HepG2 (cell line): ENCODE data around the gene STAT4. TPM values are rescaled to one million over a fixed set of nuclear protein-coding genes. Genes with fewer than 3 reads are reported as not detected.

Source experiments
- ATAC-seq: fragments of 200-7000 bp; cut with Tn5 transposase; 3 replicates; pipeline ENCODE4 v1.9.1; 2020; ENCODE audit warnings: mild to moderate bottlenecking, moderate library complexity
- BruUV-seq: library from RNA; stranded (reverse); fragments of 400-500 nt; replicated peaks from 2 replicates; lab custom pipeline; 2021; lab: Mats Ljungman, UMichigan
- CTCF ChIA-PET: fragments of 300-600 bp; formaldehyde crosslinking; extraction: SDS; loops from one replicate; lab custom pipeline; 2021; ENCODE audit warnings: low total read pairs, inconsistent platforms, low intra/inter-chr PET ratio; lab: Yijun Ruan, JAX
- POLR2A ChIA-PET: fragments of 350-600 bp; sonication (Branson Sonifier 250); formaldehyde crosslinking; loops from one replicate; lab custom pipeline; 2020; ENCODE audit warnings: antibody characterized with exemption, inconsistent platforms; lab: Yijun Ruan, JAX
- DNase-seq: peaks from one replicate; pipeline ENCODE4 v3.0.0-alpha.2; 2015; ENCODE audit warnings: low spot score
- FAIRE-seq: peaks from 3 replicates; lab custom pipeline; 2011; peaks lifted over from hg19 to GRCh38; lab: Jason Lieb, UNC
- H2AFZ ChIP-seq: one replicate; pipeline ENCODE4 v1.6.1; 2011; ENCODE audit warnings: low read length, inconsistent platforms
- H3K27ac ChIP-seq: fragments of 300-600 bp; 3 replicates; pipeline ENCODE4 v1.8.0; 2011; ENCODE audit warnings: mixed run types, mild to moderate bottlenecking, mixed read lengths, low read length, inconsistent platforms; ENCODE audit not compliant: insufficient read depth; ENCODE audit errors: extremely low read length
- H3K27me3 ChIP-seq, 2 experiments: fragments of 200-600 bp in 1 of 2; 2 replicates in 1 of 2; 3 replicates in 1 of 2; pipeline versions ENCODE4 v1.6.0 to v1.8.0; 2011; ENCODE audit warnings: low read length in 2 of 2, mild to moderate bottlenecking in 2 of 2, moderate library complexity in 2 of 2, inconsistent platforms in 1 of 2; ENCODE audit not compliant: insufficient read depth in 2 of 2, control insufficient read depth in 1 of 2
- H3K36me3 ChIP-seq, 2 experiments: fragments of 200-600 bp in 1 of 2; replicated peaks in 1 of 2; 2 replicates in 1 of 2; 3 replicates in 1 of 2; pipeline versions ENCODE4 v1.5.1 to v1.8.0; 2011; ENCODE audit warnings: low read length in 2 of 2, inconsistent platforms in 1 of 2; ENCODE audit not compliant: insufficient read depth in 2 of 2, control insufficient read depth in 1 of 2
- H3K4me1 ChIP-seq: 2 replicates; pipeline ENCODE4 v1.5.1; 2012; ENCODE audit warnings: low read length, inconsistent platforms; ENCODE audit not compliant: insufficient read depth
- H3K4me2 ChIP-seq: 2 replicates; pipeline ENCODE4 v1.6.0; 2011; ENCODE audit warnings: low read depth, low read length, inconsistent platforms
- H3K4me3 ChIP-seq, 3 experiments: fragments of 200-600 bp in 1 of 3; sonication (generic), shearing (Covaris generic) in 1 of 3; replicated peaks in 1 of 3; 2 replicates each; pipeline ENCODE4 v1.5.1; 2011 to 2016; ENCODE audit warnings: low read length in 3 of 3, inconsistent platforms in 2 of 3, low read depth in 2 of 3, mild to moderate bottlenecking in 2 of 3, control low read depth in 1 of 3, mixed read lengths in 1 of 3; ENCODE audit not compliant: insufficient read depth in 1 of 3
- H3K79me2 ChIP-seq: one replicate; pipeline ENCODE4 v1.6.1; 2011; ENCODE audit warnings: low read length, inconsistent platforms; ENCODE audit not compliant: insufficient read depth
- H3K9ac ChIP-seq: 2 replicates; pipeline ENCODE4 v1.6.0; 2011; ENCODE audit warnings: mild to moderate bottlenecking, low read depth, low read length, inconsistent platforms; ENCODE audit not compliant: insufficient read depth
- H3K9me3 ChIP-seq: 2 replicates; pipeline ENCODE4 v1.5.1; 2012; ENCODE audit warnings: mild to moderate bottlenecking, low read length
- H4K20me1 ChIP-seq: 2 replicates; pipeline ENCODE4 v1.6.0; 2011; ENCODE audit warnings: inconsistent platforms, mild to moderate bottlenecking, low read length, moderate library complexity; ENCODE audit not compliant: insufficient read depth
- CBX1 ChIP-seq: IDR thresholded peaks from one replicate; pipeline ENCODE4 v1.6.1; 2016; ENCODE audit warnings: antibody characterized with exemption, low read depth
- CBX2 ChIP-seq, 2 experiments: fragments of 200-600 bp in 1 of 2; sonication (generic); formaldehyde crosslinking in 1 of 2; IDR thresholded peaks; 2 replicates each; pipeline versions ENCODE4 v1.7.0 to v1.8.1; 2018 to 2022; ENCODE audit warnings: low read depth in 2 of 2, low read length in 1 of 2, mild to moderate bottlenecking in 1 of 2, missing genetic modification reagents in 1 of 2
- FOXP1 ChIP-seq, 2 experiments: fragments of 450-650 bp in 1 of 2; IDR thresholded peaks; 2 replicates each; pipeline ENCODE4 v1.6.1; 2017 to 2018; ENCODE audit warnings: antibody characterized with exemption in 1 of 2
- HMG20B ChIP-seq: conservative IDR thresholded peaks from 2 replicates; pipeline ENCODE4 v1.6.1; 2016; ENCODE audit warnings: missing genetic modification reagents, missing compliant biosample characterization
- HNRNPK ChIP-seq: fragments of 200-400 bp; formaldehyde crosslinking; IDR thresholded peaks from 2 replicates; pipeline ENCODE4 v1.6.1; 2018; ENCODE audit warnings: low read length, low read depth, moderate library complexity, mild to moderate bottlenecking; ENCODE audit not compliant: poor library complexity, severe bottlenecking
- POLR2G ChIP-seq: fragments of 200-400 bp; formaldehyde crosslinking; IDR thresholded peaks from 2 replicates; pipeline ENCODE4 v1.6.1; 2018; ENCODE audit warnings: mild to moderate bottlenecking, low read depth, low read length, moderate library complexity
- RORA ChIP-seq: sonication (generic); formaldehyde crosslinking; IDR thresholded peaks from 2 replicates; pipeline ENCODE4 v1.5.0; 2020; ENCODE audit warnings: mild to moderate bottlenecking, missing genetic modification reagents, moderate library complexity
- SIN3B ChIP-seq: fragments of 150-350 bp; IDR thresholded peaks from 2 replicates; pipeline ENCODE4 v1.6.1; 2014; ENCODE audit warnings: low read length
- SNAI1 ChIP-seq: sonication (generic); formaldehyde crosslinking; IDR thresholded peaks from 2 replicates; pipeline ENCODE4 v1.5.0; 2020; ENCODE audit warnings: mild to moderate bottlenecking, missing genetic modification reagents, borderline replicate concordance
- SYNCRIP ChIP-seq: fragments of 200-400 bp; formaldehyde crosslinking; IDR thresholded peaks from 2 replicates; pipeline ENCODE4 v1.6.1; 2018; ENCODE audit warnings: mild to moderate bottlenecking, low read depth, low read length; ENCODE audit not compliant: insufficient read depth
- ZNF20 ChIP-seq: sonication (generic); formaldehyde crosslinking; IDR thresholded peaks from 2 replicates; pipeline ENCODE4 v1.4.0; 2020; ENCODE audit warnings: mild to moderate bottlenecking, moderate library complexity, missing genetic modification reagents
- ZNF644 ChIP-seq: IDR thresholded peaks from 2 replicates; pipeline ENCODE4 v1.6.1; 2016; ENCODE audit warnings: low read depth
- ZNF788 ChIP-seq: sonication (generic); formaldehyde crosslinking; IDR thresholded peaks from 2 replicates; pipeline ENCODE4 v1.5.0; 2020; ENCODE audit warnings: mild to moderate bottlenecking, missing genetic modification reagents, borderline replicate concordance
- ZSCAN12 ChIP-seq: sonication (generic); formaldehyde crosslinking; IDR thresholded peaks from 2 replicates; pipeline ENCODE4 v1.9.0; 2021; ENCODE audit warnings: mild to moderate bottlenecking, missing genetic modification reagents
- ZUFSP ChIP-seq: sonication (generic); formaldehyde crosslinking; IDR thresholded peaks from 2 replicates; pipeline ENCODE4 v1.9.0; 2021; ENCODE audit warnings: missing genetic modification reagents, mild to moderate bottlenecking, borderline replicate concordance
- WGBS: methylation state at CpG from one replicate; pipeline ENCODE4 v1.1.6; 2017; ENCODE audit warnings: low lambda C conversion rate; 5-methylcytosine and 5-hydroxymethylcytosine counted together
- in situ Hi-C: cut with HindIII; loops from 2 replicates; pipeline ENCODE4 v1.10.0; 2017; ENCODE audit warnings: low pct_unique_long_range_greater_than_20kb; ENCODE audit not compliant: extremely low pct_ligation_motif_present
- intact Hi-C: fragments of 100-400 bp; cut with micrococcal nuclease; formaldehyde crosslinking; loops from one replicate; pipeline ENCODE4 v1.10.0; 2022; ENCODE audit not compliant: unreplicated experiment
- polyA plus RNA-seq, 8 experiments: library from polyadenylated mRNA; depleted of rRNA in 3 of 8; stranded (reverse) in 7 of 8; unstranded in 1 of 8; fragments of >200 nt; fragmentation: Illumina TruSeq in 4 of 8; extraction: Trizol in 4 of 8; gene quantifications; 2 replicates each; pipeline versions ENCODE4 v1.2.1 to v1.2.3, GENCODE V29; 2011 to 2016; ENCODE audit warnings: low read depth in 4 of 8, missing spikeins in 1 of 8, mixed read lengths in 1 of 8; ENCODE audit not compliant: insufficient read depth in 1 of 8
- total RNA-seq, 5 experiments: library from RNA; depleted of rRNA; stranded (reverse); fragments of >200 nt; fragmentation: Illumina TruSeq; extraction: Trizol; gene quantifications; 2 replicates each; pipeline ENCODE4 v1.2.3, GENCODE V29; 2016; ENCODE audit warnings: low read depth in 1 of 5
- TF ChIP-seq, protein P1 (sequence below): sonication (generic); formaldehyde crosslinking; IDR thresholded peaks from 2 replicates; pipeline ENCODE4 v1.5.1; 2020; ENCODE audit warnings: mild to moderate bottlenecking, missing genetic modification reagents, moderate library complexity

Gene STAT4
- total and polyA plus RNA-seq, 2 of the 13 experiments (the other 11 are each of a cell fraction or from before 2014, with no cell fraction given), result 0.37 TPM; not detected in 1

DNA sequence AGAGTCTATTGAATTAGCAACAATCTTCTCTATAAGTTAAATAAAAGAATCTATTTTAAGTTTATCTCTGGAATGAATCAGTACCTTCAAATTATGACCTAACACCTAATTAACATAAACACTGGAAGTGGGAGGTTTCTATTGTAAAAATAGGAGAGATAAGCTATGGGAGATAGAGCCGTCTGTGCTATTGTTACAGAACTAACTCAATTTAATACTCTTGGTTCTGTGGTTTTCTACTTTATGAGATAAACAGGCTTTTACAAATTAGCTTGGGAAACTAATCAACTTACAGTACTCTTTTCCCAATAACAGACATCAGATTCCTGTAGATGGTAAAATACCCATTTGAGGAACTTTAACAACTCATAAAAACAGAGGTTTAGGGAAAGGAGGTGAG is 111.2 kb downstream of the STAT4 start:
- ChIA-PET CTCF (no interaction called here), POLR2A (no interaction called here)
- Histone ChIP-seq H3K27me3 (no peaks in the 10 kb centered on the region), H2AFZ (no peak overlapping the region), H3K79me2 (no peaks in the 10 kb centered on the region), H3K27ac (no peak overlapping the region), H3K9ac (no peak overlapping the region), H3K36me3 (no peaks in the 10 kb centered on the region), H4K20me1 (no peaks in the 10 kb centered on the region), H3K9me3 (0 out of 2 replicates have a peak, but pooled peaks cover 7% of the 10 kb centered on the region), H3K4me2 (no peak overlapping the region), H3K4me3 (no peak overlapping the region), H3K4me1 (peaks cover 14% of the 10 kb centered on the region)
- BruUV-seq, result no TSS peak
- ATAC-seq, result no peak
- DNase-seq, result no peak
- 31% methylated on average over 1 of the region's 1 CpG for WGBS
- FAIRE-seq, result no peak
- in situ Hi-C loops, result no loop called here
- intact Hi-C loops, result loop anchor here (10.0 kb wide), 1 partner anchor 185 kb away; no protein-coding TSS in a partner anchor
- TF ChIP-seq, protein P1, sequence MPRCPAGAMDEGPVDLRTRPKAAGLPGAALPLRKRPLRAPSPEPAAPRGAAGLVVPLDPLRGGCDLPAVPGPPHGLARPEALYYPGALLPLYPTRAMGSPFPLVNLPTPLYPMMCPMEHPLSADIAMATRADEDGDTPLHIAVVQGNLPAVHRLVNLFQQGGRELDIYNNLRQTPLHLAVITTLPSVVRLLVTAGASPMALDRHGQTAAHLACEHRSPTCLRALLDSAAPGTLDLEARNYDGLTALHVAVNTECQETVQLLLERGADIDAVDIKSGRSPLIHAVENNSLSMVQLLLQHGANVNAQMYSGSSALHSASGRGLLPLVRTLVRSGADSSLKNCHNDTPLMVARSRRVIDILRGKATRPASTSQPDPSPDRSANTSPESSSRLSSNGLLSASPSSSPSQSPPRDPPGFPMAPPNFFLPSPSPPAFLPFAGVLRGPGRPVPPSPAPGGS (CRISPR knock-in tag), result no peak
- TF ChIP-seq ZNF644 (no peak), ZNF788 (no peak), CBX2 (IDR thresholded peaks at IDR 0.05; ENCODE audit: low read depth, low read length) (no peak), CBX2 (CRISPR knock-in tag; IDR thresholded peaks at IDR 0.05; ENCODE audit: low read depth) (no peak), ZNF20 (CRISPR knock-in tag) (no peak), ZSCAN12 (CRISPR knock-in tag) (no peak), RORA (CRISPR knock-in tag) (no peak), POLR2G (no peak), FOXP1 (IDR thresholded peaks at IDR 0.05) (no peak), FOXP1 (CRISPR knock-in tag; IDR thresholded peaks at IDR 0.05) (no peak), SNAI1 (no peak), HMG20B (no peak), SIN3B (no peak), SYNCRIP (no peak), HNRNPK (no peak), ZUFSP (CRISPR knock-in tag) (no peak), CBX1 (no peak)
